Brain microvascular endothelial cell (primary cell): ENCODE data around the gene METTL22.

ENCODE experiments used
- DNase-seq: peaks from one replicate; pipeline ENCODE4 v3.0.0-alpha.2; 2020
- H3K27ac ChIP-seq: fragments of 250-450 bp; sonication (Bioruptor Pico); 2 replicates; pipeline ENCODE4 v1.5.1; 2020; ENCODE audit warnings: mild to moderate bottlenecking, moderate library complexity
- H3K27me3 ChIP-seq: fragments of 250-450 bp; sonication (Bioruptor Pico); replicated peaks from 2 replicates; pipeline ENCODE4 v1.5.1; 2020; ENCODE audit warnings: mild to moderate bottlenecking
- H3K36me3 ChIP-seq: fragments of 250-450 bp; sonication (Bioruptor Pico); replicated peaks from 2 replicates; pipeline ENCODE4 v1.5.1; 2020; ENCODE audit warnings: mild to moderate bottlenecking
- H3K4me3 ChIP-seq: 2 replicates; pipeline ENCODE4 v1.5.1; 2011; ENCODE audit warnings: low read depth, mild to moderate bottlenecking, control low read depth, low read length, moderate library complexity
- CTCF ChIP-seq: IDR thresholded peaks from 2 replicates; pipeline ENCODE4 v1.5.1; 2011; ENCODE audit warnings: low read depth, mild to moderate bottlenecking, moderate library complexity, low read length, control low read depth, inconsistent platforms; ENCODE audit errors: missing control alignments
- in situ Hi-C: cut with HindIII; loops from 2 replicates; pipeline ENCODE4 v1.10.0; 2017; ENCODE audit warnings: low sequenced_read_pairs, low pct_ligation_motif_present

The METTL22 gene

DNA sequence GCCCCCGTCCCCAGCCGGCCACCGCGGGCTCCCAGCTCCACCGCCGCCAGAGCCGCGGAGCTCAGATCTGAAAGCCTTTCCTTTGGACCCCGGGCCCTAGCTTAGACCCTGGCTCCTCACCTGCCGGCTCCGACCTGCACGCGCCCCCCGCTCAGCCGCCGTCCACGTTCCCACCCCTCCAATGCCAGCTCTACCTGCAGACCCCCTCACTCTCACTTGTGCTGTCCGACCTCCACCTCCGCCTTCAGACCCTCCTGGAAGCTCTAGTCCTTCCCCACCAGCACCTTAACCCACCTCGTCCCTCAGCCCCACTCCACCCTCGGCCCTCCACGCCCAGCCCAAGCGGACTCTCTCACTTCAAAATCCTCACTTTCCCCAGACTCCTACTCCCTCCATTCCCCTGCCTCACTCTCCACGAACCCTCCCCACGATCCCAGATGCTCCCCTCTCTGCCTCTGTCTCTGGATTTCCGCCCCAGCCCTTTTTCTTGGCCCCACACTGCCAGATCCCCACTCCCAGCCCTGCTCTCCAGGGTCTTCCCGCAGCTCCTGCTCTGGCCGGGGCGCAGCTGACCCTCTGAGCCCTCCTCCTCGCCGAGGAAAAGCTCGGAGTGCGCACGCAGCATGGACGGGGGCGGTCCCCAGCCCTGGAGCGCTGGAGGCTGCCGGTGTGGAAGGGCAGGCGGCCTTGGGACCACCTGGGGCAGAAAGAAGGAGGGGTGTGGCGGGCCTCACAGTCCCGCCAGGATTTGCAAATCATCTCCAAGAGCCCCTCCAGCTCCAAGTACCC, 31.4 kb upstream of the METTL22 start, which contains the start of gene TMEM114:
Gene TMEM114, minus strand, starts transcription at position 612 of the 789 bp plus-strand sequence. CDS start 673 bp downstream, outside the sequence.
- H3K27me3 ChIP-seq: peaks cover 32% of the 10 kb centered on the region

DNA sequence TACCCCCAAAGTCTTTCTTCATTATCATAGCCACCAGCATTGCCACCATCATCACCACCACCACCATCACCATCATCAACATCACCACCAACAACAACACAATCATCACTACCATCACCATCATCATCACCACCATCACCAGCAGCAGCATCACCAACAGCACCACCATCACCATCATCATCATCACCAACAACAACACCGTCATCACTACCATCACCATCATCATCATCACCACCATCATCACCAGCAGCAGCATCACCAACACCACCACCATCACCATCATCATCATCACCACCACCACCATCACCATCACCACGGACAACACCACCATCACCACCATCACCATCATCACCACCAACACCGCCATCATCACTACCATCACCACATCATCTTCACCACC, 30.7 kb upstream of the METTL22 start:
- Histone ChIP-seq H3K27ac (no peak overlapping the region), H3K36me3 (no peaks in the 10 kb centered on the region), H3K27me3 (peaks cover 32% of the 10 kb centered on the region), H3K4me3 (no peak overlapping the region)
- in situ Hi-C loops: no loop called here
- DNase-seq: no peak
- no peak for TF ChIP-seq CTCF

More for the DNA sequence above, 31.4 kb upstream of the METTL22 start, which contains the start of gene TMEM114:
- no peak for TF ChIP-seq CTCF
- Histone ChIP-seq H3K36me3 (no peaks in the 10 kb centered on the region), H3K4me3 (no peak within 1 kb of the TSS), H3K27ac (no peak within 1 kb of the TSS)
- no peak for DNase-seq
- in situ Hi-C loops: no loop called here

DNA sequence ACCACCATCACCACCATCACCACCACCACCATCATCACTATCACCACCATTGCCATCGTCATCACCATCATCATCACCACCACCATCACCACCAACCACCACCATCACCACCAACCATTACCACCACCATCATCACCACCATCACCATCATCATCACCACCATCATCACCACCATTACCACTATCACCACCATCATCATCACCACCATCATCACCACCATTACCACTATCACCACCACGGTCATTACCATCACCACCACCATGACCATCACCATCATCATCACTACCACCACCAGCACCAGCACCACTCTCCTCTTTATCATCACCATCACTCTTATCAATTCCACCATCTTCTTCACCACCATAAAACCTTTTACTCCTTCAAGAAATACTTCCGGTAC, 30.0 kb upstream of the METTL22 start:
- no peak for DNase-seq
- peaks cover 32% of the 10 kb centered on the region for H3K27me3 ChIP-seq

DNA sequence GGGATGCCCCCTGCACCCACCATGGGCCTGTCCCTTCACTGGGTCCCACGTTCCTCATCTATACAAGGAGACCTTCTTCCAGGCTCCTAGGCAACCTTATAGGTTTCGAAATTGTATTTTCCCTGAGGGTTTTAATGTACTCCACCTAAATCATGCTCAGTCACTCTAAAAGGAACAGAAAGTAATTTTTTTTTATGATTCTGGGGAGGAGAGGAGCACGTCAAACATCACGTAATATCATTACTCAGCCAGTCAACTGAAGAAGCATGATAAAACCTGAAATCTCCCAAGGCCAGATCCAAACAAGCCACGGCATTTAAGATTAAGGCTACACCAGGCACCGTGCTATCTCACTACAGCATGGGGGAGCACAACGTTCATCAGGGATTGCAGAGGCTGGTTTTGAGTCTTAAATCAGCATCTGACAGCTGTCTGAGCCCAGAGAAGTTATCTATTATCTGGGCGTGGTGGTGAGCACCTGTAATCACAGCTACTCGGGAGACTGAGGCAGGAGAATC, 27.3 kb upstream of the METTL22 start:
- in situ Hi-C loops: no loop called here

More for the DNA sequence above, 30.0 kb upstream of the METTL22 start:
- H3K36me3 ChIP-seq: no peaks in the 10 kb centered on the region
- no peak for TF ChIP-seq CTCF
- in situ Hi-C loops: no loop called here
- no peak overlapping the region for H3K27ac ChIP-seq
- H3K4me3 ChIP-seq: no peak overlapping the region

GRCh38 chr16:8595783-8596182, 25.7 kb upstream of the METTL22 start:
- Histone ChIP-seq H3K4me3 (no peak overlapping the region), H3K27ac (no peak overlapping the region), H3K36me3 (no peaks in the 10 kb centered on the region), H3K27me3 (no peaks in the 10 kb centered on the region)
- no peak for DNase-seq
- in situ Hi-C loops: no loop called here
- no peak for TF ChIP-seq CTCF

More for the DNA sequence above, 27.3 kb upstream of the METTL22 start:
- TF ChIP-seq CTCF: no peak
- Histone ChIP-seq H3K27me3 (peaks cover 15% of the 10 kb centered on the region), H3K36me3 (no peaks in the 10 kb centered on the region), H3K4me3 (no peak overlapping the region), H3K27ac (no peak overlapping the region)
- DNase-seq: no peak

DNA sequence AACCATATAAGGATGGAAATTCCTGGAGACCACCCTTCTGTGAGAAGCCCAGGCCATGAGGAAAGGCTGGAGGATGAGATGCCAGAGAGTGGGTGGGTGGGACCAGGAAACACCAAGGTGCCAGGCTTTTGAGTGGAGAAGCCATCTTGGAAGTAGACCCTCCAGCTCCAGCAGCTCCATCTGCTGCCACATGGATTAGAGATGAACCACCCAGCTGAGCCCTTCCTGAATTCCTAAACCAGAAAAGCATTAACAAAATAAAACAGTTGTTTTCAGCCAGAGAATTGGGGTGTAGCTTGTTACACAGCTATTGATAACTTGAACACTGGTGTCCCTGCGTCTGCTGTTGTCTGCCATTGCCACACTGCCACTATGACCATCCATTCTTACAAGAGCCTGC, 24.9 kb upstream of the METTL22 start:
- no peak for TF ChIP-seq CTCF
- H3K27ac ChIP-seq: no peak overlapping the region
- in situ Hi-C loops: no loop called here
- no peak for DNase-seq
- no peaks in the 10 kb centered on the region for H3K36me3 ChIP-seq
- no peak overlapping the region for H3K4me3 ChIP-seq
- H3K27me3 ChIP-seq: no peaks in the 10 kb centered on the region
